Mononuclear cell (primary cell): ENCODE measurements around the gene PDHB. TPM values are rescaled to one million over a fixed set of nuclear protein-coding genes. Genes with fewer than 3 reads are reported as not detected.
"Not testable (repeated sequence)": the region's sequence is repeated elsewhere in the genome, so short reads cannot be mapped to it uniquely, and the experiment has no call there.

Experiments used
- H3K27me3 ChIP-seq: 2 replicates; pipeline ENCODE4 v1.6.0; 2011; ENCODE audit warnings: low read length, control low read depth; ENCODE audit not compliant: insufficient read depth
- H3K4me1 ChIP-seq: 2 replicates; pipeline ENCODE4 v1.5.1; 2011; ENCODE audit warnings: mild to moderate bottlenecking, low read length, control low read depth; ENCODE audit not compliant: insufficient read depth
- H3K4me3 ChIP-seq: 2 replicates; pipeline ENCODE4 v1.5.1; 2011; ENCODE audit warnings: mild to moderate bottlenecking, low read length, moderate library complexity
- H3K9me3 ChIP-seq: 2 replicates; pipeline ENCODE4 v1.5.1; 2011; ENCODE audit warnings: low read depth, mild to moderate bottlenecking, control low read depth, low read length
- total RNA-seq: library from RNA; depleted of rRNA; stranded (reverse); fragments of >200 nt; gene quantifications from one replicate; pipeline ENCODE4 v1.2.3, GENCODE V29; 2012

Gene PDHB
- total RNA-seq, 1 donor = 21.5 TPM

- no peaks in the 10 kb centered on the region for H3K9me3 ChIP-seq
- H3K27me3 ChIP-seq = no peaks in the 10 kb centered on the region
- peaks cover 14% of the 10 kb centered on the region for H3K4me1 ChIP-seq
- no peak overlapping the region for H3K4me3 ChIP-seq
Observed at GRCh38 chr3:58463181-58463941, 29.7 kb upstream of the PDHB start.

- Histone ChIP-seq H3K27me3 (no peaks in the 10 kb centered on the region), H3K4me3 (no peak overlapping the region), H3K4me1 (peaks cover 14% of the 10 kb centered on the region), H3K9me3 (no peaks in the 10 kb centered on the region)
Observed at GRCh38 chr3:58462829-58463180, 29.2 kb upstream of the PDHB start.

GRCh38 chr3:58459160-58459559, 25.5 kb upstream of the PDHB start:
- Histone ChIP-seq H3K4me3 (no peak overlapping the region), H3K4me1 (peaks cover 14% of the 10 kb centered on the region), H3K9me3 (peaks cover 9% of the 10 kb centered on the region), H3K27me3 (no peaks in the 10 kb centered on the region)

GRCh38 chr3:58452176-58452575, 18.5 kb upstream of the PDHB start:
- Histone ChIP-seq H3K4me3 (no peak overlapping the region), H3K9me3 (peaks cover 17% of the 10 kb centered on the region), H3K27me3 (no peaks in the 10 kb centered on the region), H3K4me1 (no peaks in the 10 kb centered on the region)

- H3K4me3 ChIP-seq = no peak overlapping the region
- H3K9me3 ChIP-seq = no peaks in the 10 kb centered on the region
- H3K27me3 ChIP-seq = no peaks in the 10 kb centered on the region
- H3K4me1 ChIP-seq = no peaks in the 10 kb centered on the region
Observed at GRCh38 chr3:58441514-58442450, 8.2 kb upstream of the PDHB start.

GRCh38 chr3:58440996-58441355, 7.3 kb upstream of the PDHB start:
- not testable (repeated sequence) for H3K9me3 ChIP-seq, H3K27me3 ChIP-seq, H3K4me3 ChIP-seq, H3K4me1 ChIP-seq

GRCh38 chr3:58437276-58437675, 3.6 kb upstream of the PDHB start:
- H3K4me1 ChIP-seq = peaks cover 17% of the 10 kb centered on the region
- H3K4me3 ChIP-seq, H3K9me3 ChIP-seq: not testable (repeated sequence)

GRCh38 chr3:58434990-58435389, 1.4 kb upstream of the PDHB start:
- no peak overlapping the region for H3K4me3 ChIP-seq
- H3K9me3 ChIP-seq = no peaks in the 10 kb centered on the region
- H3K27me3 ChIP-seq = no peaks in the 10 kb centered on the region
- peaks cover 18% of the 10 kb centered on the region for H3K4me1 ChIP-seq

More at GRCh38 chr3:58437276-58437675, 3.6 kb upstream of the PDHB start:
- H3K27me3 ChIP-seq = not testable (repeated sequence)

- Histone ChIP-seq H3K9me3 (no peaks in the 10 kb centered on the region), H3K27me3 (no peaks in the 10 kb centered on the region), H3K4me1 (peaks cover 18% of the 10 kb centered on the region), H3K4me3 (no peak overlapping the region)
Observed at GRCh38 chr3:58434511-58434910, 879 bp upstream of the PDHB start.

GRCh38 chr3:58434168-58434504, 504 bp upstream of the PDHB start:
- peak overlapping the region; percentile 85 for H3K4me3 ChIP-seq
- no peaks in the 10 kb centered on the region for H3K27me3 ChIP-seq
- no peaks in the 10 kb centered on the region for H3K9me3 ChIP-seq
- peaks cover 18% of the 10 kb centered on the region for H3K4me1 ChIP-seq

- Histone ChIP-seq H3K4me3 (peak overlapping the region; percentile 85), H3K4me1 (peaks cover 18% of the 10 kb centered on the region), H3K9me3 (no peaks in the 10 kb centered on the region), H3K27me3 (no peaks in the 10 kb centered on the region)
Observed at GRCh38 chr3:58432905-58433304, 727 bp downstream of the PDHB start.

- Histone ChIP-seq H3K27me3 (no peaks in the 10 kb centered on the region), H3K9me3 (no peaks in the 10 kb centered on the region), H3K4me3 (no peak overlapping the region), H3K4me1 (peaks cover 18% of the 10 kb centered on the region)
Observed at GRCh38 chr3:58429657-58430056, 4.0 kb downstream of the PDHB start.

- Histone ChIP-seq H3K4me3 (no peak overlapping the region), H3K4me1 (peaks cover 6% of the 10 kb centered on the region), H3K27me3 (no peaks in the 10 kb centered on the region), H3K9me3 (no peaks in the 10 kb centered on the region)
Observed at GRCh38 chr3:58427661-58428361, 5.8 kb downstream of the PDHB start.

GRCh38 chr3:58425782-58426181, 7.8 kb downstream of the PDHB start:
- Histone ChIP-seq H3K9me3 (no peaks in the 10 kb centered on the region), H3K4me1 (no peaks in the 10 kb centered on the region), H3K27me3 (no peaks in the 10 kb centered on the region), H3K4me3 (no peak overlapping the region)

GRCh38 chr3:58424613-58425012, 9.0 kb downstream of the PDHB start:
- H3K4me1 ChIP-seq = peaks cover 1% of the 10 kb centered on the region

More at GRCh38 chr3:58424613-58425012, 9.0 kb downstream of the PDHB start:
- Histone ChIP-seq H3K9me3 (no peaks in the 10 kb centered on the region), H3K4me3 (no peak overlapping the region), H3K27me3 (no peaks in the 10 kb centered on the region)
